H1 (cell line): Measurements from ENCODE around the gene PHF14. TPM values are rescaled to one million over a fixed set of nuclear protein-coding genes. Genes with fewer than 3 reads are reported as not detected.

ENCODE experiments used
- CBX8 ChIP-seq: fragments of 300-800, 300-1000 bp; sonication (generic); IDR thresholded peaks from 2 replicates; pipeline ENCODE4 v1.7.1; 2016; ENCODE audit warnings: low read depth, low read length, borderline replicate concordance
- CHD2 ChIP-seq: IDR thresholded peaks from 2 replicates; pipeline ENCODE4 v1.6.1; 2012; ENCODE audit warnings: low read length, improper control_type of control experiment
- CHD7 ChIP-seq: fragments of 300-600 bp; sonication (generic); IDR thresholded peaks from 2 replicates; pipeline ENCODE4 v1.7.1; 2012; ENCODE audit warnings: low read length, moderate library complexity, mild to moderate bottlenecking, inconsistent platforms; ENCODE audit not compliant: insufficient replicate concordance
- RFX5 ChIP-seq: IDR thresholded peaks from 2 replicates; pipeline ENCODE4 v1.6.1; 2011; ENCODE audit warnings: low read depth, low read length, improper control_type of control experiment, borderline replicate concordance
- SP2 ChIP-seq: IDR thresholded peaks from 2 replicates; pipeline ENCODE4 v1.6.1; 2012; ENCODE audit warnings: mild to moderate bottlenecking, low read length, inconsistent platforms
- USF2 ChIP-seq: IDR thresholded peaks from 2 replicates; pipeline ENCODE4 v1.6.1; 2011; ENCODE audit warnings: low read length, improper control_type of control experiment
- YY1 ChIP-seq: IDR thresholded peaks from 2 replicates; pipeline ENCODE4 v1.6.1; 2011; ENCODE audit warnings: low read depth, mild to moderate bottlenecking, low read length
- polyA plus RNA-seq, 7 experiments: library from polyadenylated mRNA; depleted of rRNA in 3 of 7; stranded (reverse) in 5 of 7; unstranded in 2 of 7; fragments of >200 nt in 5 of 7; fragments of 200-250 nt in 2 of 7; gene quantifications; 1 replicate in 5 of 7; 2 replicates in 1 of 7; 4 replicates in 1 of 7; pipeline versions ENCODE4 v1.2.1 to v1.2.3, GENCODE V29; 2011 to 2013; ENCODE audit warnings: missing spikeins in 2 of 7, mixed read lengths in 2 of 7
- total RNA-seq: library from RNA; stranded (reverse); fragmentation: NEBNext Ultra II Directional; extraction: Animal tissue kit (Norgen Biotek cat#: 25700); gene quantifications from 2 replicates; pipeline ENCODE4 v1.2.1, GENCODE V29; 2021

Gene PHF14
- total and polyA plus RNA-seq, 2 of the 8 experiments (the other 6 are each of a cell fraction or from before 2014, with no cell fraction given), result 17.9 to 70.6 TPM

GRCh38 chr7:10973061-10973941 lies at the start of gene PHF14 (continued):
- TF ChIP-seq CHD7 (no peak), CHD2 (peak; percentile 79), RFX5 (no peak), USF2 (no peak), SP2 (peak; percentile 73), YY1 (no peak), CBX8 (no peak)
